HepG2 (cell line): ENCODE data around the gene CEBPG. TPM values are rescaled to one million over a fixed set of nuclear protein-coding genes. Genes with fewer than 3 reads are reported as not detected.

Experiments used
- ATAC-seq: fragments of 200-7000 bp; cut with Tn5 transposase; 3 replicates; pipeline ENCODE4 v1.9.1; 2020; ENCODE audit warnings: mild to moderate bottlenecking, moderate library complexity
- BruUV-seq: library from RNA; stranded (reverse); fragments of 400-500 nt; replicated peaks from 2 replicates; lab custom pipeline; 2021; lab: Mats Ljungman, UMichigan
- CTCF ChIA-PET: fragments of 300-600 bp; formaldehyde crosslinking; extraction: SDS; loops from one replicate; lab custom pipeline; 2021; ENCODE audit warnings: low total read pairs, inconsistent platforms, low intra/inter-chr PET ratio; lab: Yijun Ruan, JAX
- POLR2A ChIA-PET: fragments of 350-600 bp; sonication (Branson Sonifier 250); formaldehyde crosslinking; loops from one replicate; lab custom pipeline; 2020; ENCODE audit warnings: antibody characterized with exemption, inconsistent platforms; lab: Yijun Ruan, JAX
- DNase-seq: peaks from one replicate; pipeline ENCODE4 v3.0.0-alpha.2; 2015; ENCODE audit warnings: low spot score
- FAIRE-seq: peaks from 3 replicates; lab custom pipeline; 2011; peaks lifted over from hg19 to GRCh38; lab: Jason Lieb, UNC
- H2AFZ ChIP-seq: one replicate; pipeline ENCODE4 v1.6.1; 2011; ENCODE audit warnings: low read length, inconsistent platforms
- H3K27ac ChIP-seq: fragments of 300-600 bp; 3 replicates; pipeline ENCODE4 v1.8.0; 2011; ENCODE audit warnings: mixed run types, mild to moderate bottlenecking, mixed read lengths, low read length, inconsistent platforms; ENCODE audit not compliant: insufficient read depth; ENCODE audit errors: extremely low read length
- H3K27me3 ChIP-seq, 2 experiments: fragments of 200-600 bp in 1 of 2; 2 replicates in 1 of 2; 3 replicates in 1 of 2; pipeline versions ENCODE4 v1.6.0 to v1.8.0; 2011; ENCODE audit warnings: low read length in 2 of 2, mild to moderate bottlenecking in 2 of 2, moderate library complexity in 2 of 2, inconsistent platforms in 1 of 2; ENCODE audit not compliant: insufficient read depth in 2 of 2, control insufficient read depth in 1 of 2
- H3K36me3 ChIP-seq, 2 experiments: fragments of 200-600 bp in 1 of 2; replicated peaks in 1 of 2; 2 replicates in 1 of 2; 3 replicates in 1 of 2; pipeline versions ENCODE4 v1.5.1 to v1.8.0; 2011; ENCODE audit warnings: low read length in 2 of 2, inconsistent platforms in 1 of 2; ENCODE audit not compliant: insufficient read depth in 2 of 2, control insufficient read depth in 1 of 2
- H3K4me1 ChIP-seq: 2 replicates; pipeline ENCODE4 v1.5.1; 2012; ENCODE audit warnings: low read length, inconsistent platforms; ENCODE audit not compliant: insufficient read depth
- H3K4me2 ChIP-seq: 2 replicates; pipeline ENCODE4 v1.6.0; 2011; ENCODE audit warnings: low read depth, low read length, inconsistent platforms
- H3K4me3 ChIP-seq, 3 experiments: fragments of 200-600 bp in 1 of 3; sonication (generic), shearing (Covaris generic) in 1 of 3; replicated peaks in 1 of 3; 2 replicates each; pipeline ENCODE4 v1.5.1; 2011 to 2016; ENCODE audit warnings: low read length in 3 of 3, inconsistent platforms in 2 of 3, low read depth in 2 of 3, mild to moderate bottlenecking in 2 of 3, control low read depth in 1 of 3, mixed read lengths in 1 of 3; ENCODE audit not compliant: insufficient read depth in 1 of 3
- H3K79me2 ChIP-seq: one replicate; pipeline ENCODE4 v1.6.1; 2011; ENCODE audit warnings: low read length, inconsistent platforms; ENCODE audit not compliant: insufficient read depth
- H3K9ac ChIP-seq: 2 replicates; pipeline ENCODE4 v1.6.0; 2011; ENCODE audit warnings: mild to moderate bottlenecking, low read depth, low read length, inconsistent platforms; ENCODE audit not compliant: insufficient read depth
- H3K9me3 ChIP-seq: 2 replicates; pipeline ENCODE4 v1.5.1; 2012; ENCODE audit warnings: mild to moderate bottlenecking, low read length
- H4K20me1 ChIP-seq: 2 replicates; pipeline ENCODE4 v1.6.0; 2011; ENCODE audit warnings: inconsistent platforms, mild to moderate bottlenecking, low read length, moderate library complexity; ENCODE audit not compliant: insufficient read depth
- ELF4 ChIP-seq: sonication (generic); formaldehyde crosslinking; IDR thresholded peaks from 2 replicates; pipeline ENCODE4 v1.5.0; 2020; ENCODE audit warnings: missing genetic modification reagents, mild to moderate bottlenecking, moderate library complexity, borderline replicate concordance
- PBX2 ChIP-seq: IDR thresholded peaks from 2 replicates; pipeline ENCODE4 v1.6.1; 2016; ENCODE audit warnings: control low read depth
- TRAFD1 ChIP-seq: sonication (generic); formaldehyde crosslinking; IDR thresholded peaks from 2 replicates; pipeline ENCODE4 v1.5.1; 2020; ENCODE audit warnings: missing genetic modification reagents, mild to moderate bottlenecking, borderline replicate concordance
- ZFP36 ChIP-seq: fragments of 150-350 bp; IDR thresholded peaks from 2 replicates; pipeline ENCODE4 v1.6.1; 2018; ENCODE audit warnings: borderline replicate concordance, low read length, low read depth; ENCODE audit not compliant: partially characterized antibody
- ZNF263 ChIP-seq: sonication (generic); formaldehyde crosslinking; IDR thresholded peaks from 2 replicates; pipeline ENCODE4 v1.4.0; 2020; ENCODE audit warnings: missing genetic modification reagents
- WGBS: methylation state at CpG from one replicate; pipeline ENCODE4 v1.1.6; 2017; ENCODE audit warnings: low lambda C conversion rate; 5-methylcytosine and 5-hydroxymethylcytosine counted together
- in situ Hi-C: cut with HindIII; loops from 2 replicates; pipeline ENCODE4 v1.10.0; 2017; ENCODE audit warnings: low pct_unique_long_range_greater_than_20kb; ENCODE audit not compliant: extremely low pct_ligation_motif_present
- intact Hi-C: fragments of 100-400 bp; cut with micrococcal nuclease; formaldehyde crosslinking; loops from one replicate; pipeline ENCODE4 v1.10.0; 2022; ENCODE audit not compliant: unreplicated experiment
- polyA plus RNA-seq, 8 experiments: library from polyadenylated mRNA; depleted of rRNA in 3 of 8; stranded (reverse) in 7 of 8; unstranded in 1 of 8; fragments of >200 nt; fragmentation: Illumina TruSeq in 4 of 8; extraction: Trizol in 4 of 8; gene quantifications; 2 replicates each; pipeline versions ENCODE4 v1.2.1 to v1.2.3, GENCODE V29; 2011 to 2016; ENCODE audit warnings: low read depth in 4 of 8, missing spikeins in 1 of 8, mixed read lengths in 1 of 8; ENCODE audit not compliant: insufficient read depth in 1 of 8
- total RNA-seq, 5 experiments: library from RNA; depleted of rRNA; stranded (reverse); fragments of >200 nt; fragmentation: Illumina TruSeq; extraction: Trizol; gene quantifications; 2 replicates each; pipeline ENCODE4 v1.2.3, GENCODE V29; 2016; ENCODE audit warnings: low read depth in 1 of 5

CEBPG gene
- total and polyA plus RNA-seq, 2 of the 13 experiments (the other 11 are each of a cell fraction or from before 2014, with no cell fraction given) = 25.7 to 34.3 TPM

GRCh38 chr19:33408116-33408515 lies 34.6 kb downstream of the CEBPG start:
- H3K79me2 ChIP-seq = no peaks in the 10 kb centered on the region
- POLR2A ChIA-PET = interaction anchor here (0.6 kb wide), 1 partner anchor 193 kb away, joined by 5 read pairs; no protein-coding TSS in a partner anchor
- intact Hi-C loops = no loop called here
- 89% methylated on average over 12 of the region's 13 CpGs for WGBS
- no peaks in the 10 kb centered on the region for H3K27me3 ChIP-seq
- BruUV-seq = no TSS peak
- in situ Hi-C loops = no loop called here
- CTCF ChIA-PET = no interaction called here
- no peak for FAIRE-seq
- H3K36me3 ChIP-seq = peaks cover 0 to 11% of the 10 kb centered on the region in 2 experiments; a peak in 1 of 5 replicates
- peaks cover 38% of the 10 kb centered on the region for H3K4me1 ChIP-seq
- no peaks in the 10 kb centered on the region for H3K9me3 ChIP-seq
- H2AFZ ChIP-seq = no peak overlapping the region
- H4K20me1 ChIP-seq = no peaks in the 10 kb centered on the region
- no peak overlapping the region for H3K9ac ChIP-seq
- no peak overlapping the region for H3K4me3 ChIP-seq
- no peak for ATAC-seq
- DNase-seq = no peak
- no peak overlapping the region for H3K4me2 ChIP-seq
- no peak for TF ChIP-seq TRAFD1
- no peak for TF ChIP-seq ZFP36
- TF ChIP-seq ELF4 = no peak
- TF ChIP-seq ZNF263 = no peak
- TF ChIP-seq PBX2 (CRISPR knock-in tag) = no peak
- no peak overlapping the region for H3K27ac ChIP-seq
